ENCODE results near the gene GDF7.

DNA sequence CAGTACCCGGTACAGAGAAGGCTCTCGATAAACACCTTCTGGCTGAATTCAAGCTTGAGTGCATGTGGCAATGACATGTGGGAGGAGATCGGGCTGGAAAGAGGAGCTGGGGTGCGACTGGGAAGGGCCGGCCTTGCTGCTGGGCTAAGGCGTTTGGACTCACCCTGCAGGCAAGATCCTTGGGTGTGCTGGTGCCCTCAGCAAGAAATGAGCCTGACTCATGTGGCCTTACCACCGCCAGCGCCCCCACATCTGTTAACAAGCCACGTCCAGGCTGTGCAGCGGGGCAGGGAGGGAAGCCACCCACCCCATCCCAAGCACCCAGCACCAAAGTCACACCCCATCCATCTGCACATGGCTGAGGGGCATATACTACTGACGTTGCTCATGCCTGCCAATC lies 17.4 kb upstream of the GDF7 start:
- TF ChIP-seq CTCF (IDR thresholded peaks at IDR 0.05; ENCODE audit: borderline replicate concordance, extremely low read depth, low read length, poor library complexity, severe bottlenecking) (no peak), EZH2 (IDR thresholded peaks at IDR 0.05; ENCODE audit: borderline replicate concordance, low read depth, low read length, severe bottlenecking) (no peak)
